Measurements from ENCODE around the gene CLSTN1. TPM values are rescaled to one million over a fixed set of nuclear protein-coding genes. Genes with fewer than 3 reads are reported as not detected.

CLSTN1 gene
- polyA plus RNA-seq, 1 of the 3 experiments (the other 2 are of a cell fraction), result 59.6 TPM

- Histone ChIP-seq H3K4me2 (no peak overlapping the region), H3K27ac (ENCODE audit: low read depth in 2 of 2, low read length in 1 of 2) (no peak overlapping the region), H3K4me3 (ENCODE audit: low read depth in 2 of 2, low read length in 1 of 2) (no peak overlapping the region), H3K27me3 (ENCODE audit: insufficient read depth) (no peaks in the 10 kb centered on the region), H2AFZ (ENCODE audit: low read depth) (no peak overlapping the region), H3K9ac (no peak overlapping the region), H3K79me2 (ENCODE audit: insufficient read depth) (no peaks in the 10 kb centered on the region), H3K9me2 (no peaks in the 10 kb centered on the region), H3K9me3 (no peaks in the 10 kb centered on the region), H3K4me1 (ENCODE audit: control insufficient read depth in 1 of 2, insufficient read depth in 2 of 2, low read depth in 1 of 2, low read length in 1 of 2) (0 out of 4 replicates have a peak, but pooled peaks cover 0 to 4% of the 10 kb centered on the region in 2 experiments), H3F3A (replicated peaks; ENCODE audit: insufficient read depth) (no peaks in the 10 kb centered on the region), H4K20me1 (ENCODE audit: insufficient read depth) (no peaks in the 10 kb centered on the region), H3K36me3 (replicated peaks in 1 of 2; ENCODE audit: control insufficient read depth in 1 of 2, insufficient read depth in 2 of 2, low read length in 1 of 2) (peaks cover 7 to 9% of the 10 kb centered on the region in 2 experiments)
- no peak for DNase-seq
- POLR2A ChIA-PET, result no interaction called here
- WGBS (ENCODE audit: low lambda C conversion rate), result 100% methylated on average over 7 of the region's 13 CpGs
- no peak for TF ChIP-seq RAD21 (IDR thresholded peaks at IDR 0.05; ENCODE audit: low read length)
- TF ChIP-seq MAX (IDR thresholded peaks at IDR 0.05; ENCODE audit: low read depth), result no peak
- no peak for TF ChIP-seq MXI1 (IDR thresholded peaks at IDR 0.05; ENCODE audit: low read depth, low read length)
- TF ChIP-seq, protein P1, sequence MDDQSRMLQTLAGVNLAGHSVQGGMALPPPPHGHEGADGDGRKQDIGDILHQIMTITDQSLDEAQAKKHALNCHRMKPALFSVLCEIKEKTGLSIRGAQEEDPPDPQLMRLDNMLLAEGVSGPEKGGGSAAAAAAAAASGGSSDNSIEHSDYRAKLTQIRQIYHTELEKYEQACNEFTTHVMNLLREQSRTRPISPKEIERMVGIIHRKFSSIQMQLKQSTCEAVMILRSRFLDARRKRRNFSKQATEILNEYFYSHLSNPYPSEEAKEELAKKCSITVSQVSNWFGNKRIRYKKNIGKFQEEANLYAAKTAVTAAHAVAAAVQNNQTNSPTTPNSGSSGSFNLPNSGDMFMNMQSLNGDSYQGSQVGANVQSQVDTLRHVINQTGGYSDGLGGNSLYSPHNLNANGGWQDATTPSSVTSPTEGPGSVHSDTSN (IDR thresholded peaks at IDR 0.05), result no peak
- TF ChIP-seq, protein P2, sequence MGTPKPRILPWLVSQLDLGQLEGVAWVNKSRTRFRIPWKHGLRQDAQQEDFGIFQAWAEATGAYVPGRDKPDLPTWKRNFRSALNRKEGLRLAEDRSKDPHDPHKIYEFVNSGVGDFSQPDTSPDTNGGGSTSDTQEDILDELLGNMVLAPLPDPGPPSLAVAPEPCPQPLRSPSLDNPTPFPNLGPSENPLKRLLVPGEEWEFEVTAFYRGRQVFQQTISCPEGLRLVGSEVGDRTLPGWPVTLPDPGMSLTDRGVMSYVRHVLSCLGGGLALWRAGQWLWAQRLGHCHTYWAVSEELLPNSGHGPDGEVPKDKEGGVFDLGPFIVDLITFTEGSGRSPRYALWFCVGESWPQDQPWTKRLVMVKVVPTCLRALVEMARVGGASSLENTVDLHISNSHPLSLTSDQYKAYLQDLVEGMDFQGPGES (IDR thresholded peaks at IDR 0.05; ENCODE audit: low read depth, low read length), result no peak
- no peak for TF ChIP-seq FOSL2 (IDR thresholded peaks at IDR 0.05; ENCODE audit: borderline replicate concordance, low read depth)
- TF ChIP-seq YY1 (IDR thresholded peaks at IDR 0.05; ENCODE audit: low read depth), result no peak
- no peak for TF ChIP-seq NFIC (IDR thresholded peaks at IDR 0.05; ENCODE audit: borderline replicate concordance)
- no peak for TF ChIP-seq FOXM1 (IDR thresholded peaks at IDR 0.05; ENCODE audit: low read depth)
- no peak for TF ChIP-seq SMC3 (IDR thresholded peaks at IDR 0.05; ENCODE audit: low read depth, low read length)
- no peak for TF ChIP-seq ELF1 (IDR thresholded peaks at IDR 0.05)
- no peak for TF ChIP-seq CHD2 (IDR thresholded peaks at IDR 0.05; ENCODE audit: low read length, partially characterized antibody)
- no peak for TF ChIP-seq POLR2AphosphoS5 (IDR thresholded peaks at IDR 0.05; ENCODE audit: low read depth, low read length)
- CTCF ChIA-PET, result interaction anchor here (2.5 to 11.2 kb wide), 3 partner anchors 73 to 148 kb away, joined by 13 to 175 read pairs (median 13); partner anchors contain the start of genes LZIC and NMNAT1
Measured at GRCh38 chr1:9869831-9870251, 46.1 kb upstream of the CLSTN1 start.

- Histone ChIP-seq H3K4me1 (ENCODE audit: control insufficient read depth in 1 of 2, insufficient read depth in 2 of 2, low read depth in 1 of 2, low read length in 1 of 2) (peaks cover 4% of the 10 kb centered on the region in 2 experiments; a peak in 1 of 4 replicates), H3K9ac (no peak overlapping the region), H3K36me3 (replicated peaks in 1 of 2; ENCODE audit: control insufficient read depth in 1 of 2, insufficient read depth in 2 of 2, low read length in 1 of 2) (peaks cover 10 to 11% of the 10 kb centered on the region in 2 experiments), H3K4me2 (no peak overlapping the region), H3K27ac (ENCODE audit: low read depth in 2 of 2, low read length in 1 of 2) (no peak overlapping the region), H3K4me3 (ENCODE audit: low read depth in 2 of 2, low read length in 1 of 2) (no peak overlapping the region), H3K9me2 (no peaks in the 10 kb centered on the region), H3F3A (replicated peaks; ENCODE audit: insufficient read depth) (no peaks in the 10 kb centered on the region), H4K20me1 (ENCODE audit: insufficient read depth) (no peaks in the 10 kb centered on the region), H3K27me3 (ENCODE audit: insufficient read depth) (no peaks in the 10 kb centered on the region), H3K79me2 (ENCODE audit: insufficient read depth) (no peaks in the 10 kb centered on the region), H2AFZ (ENCODE audit: low read depth) (no peak overlapping the region), H3K9me3 (no peaks in the 10 kb centered on the region)
- CTCF ChIA-PET, result interaction anchor here (0.7 to 11.2 kb wide), 27 partner anchors 9 to 284 kb away, joined by 3 to 175 read pairs (median 4); partner anchors contain the start of genes LZIC and NMNAT1
- POLR2A ChIA-PET, result no interaction called here
- WGBS (ENCODE audit: low lambda C conversion rate), result 82% methylated on average over 2 of the region's 3 CpGs
- DNase-seq, result no peak
- no peak for TF ChIP-seq SMC3 (IDR thresholded peaks at IDR 0.05; ENCODE audit: low read depth, low read length)
- TF ChIP-seq MEF2A (IDR thresholded peaks at IDR 0.05; ENCODE audit: borderline replicate concordance, low read depth), result no peak
- TF ChIP-seq, protein P2 (IDR thresholded peaks at IDR 0.05; ENCODE audit: low read depth, low read length), result no peak
- no peak for TF ChIP-seq RAD21 (IDR thresholded peaks at IDR 0.05; ENCODE audit: low read length)
- TF ChIP-seq FOXJ3 (CRISPR knock-in tag; IDR thresholded peaks at IDR 0.05), result no peak
- TF ChIP-seq MAX (IDR thresholded peaks at IDR 0.05; ENCODE audit: low read depth), result no peak
- no peak for TF ChIP-seq MXI1 (IDR thresholded peaks at IDR 0.05; ENCODE audit: low read depth, low read length)
- TF ChIP-seq JUND (IDR thresholded peaks at IDR 0.05), result no peak
- TF ChIP-seq, protein P3, sequence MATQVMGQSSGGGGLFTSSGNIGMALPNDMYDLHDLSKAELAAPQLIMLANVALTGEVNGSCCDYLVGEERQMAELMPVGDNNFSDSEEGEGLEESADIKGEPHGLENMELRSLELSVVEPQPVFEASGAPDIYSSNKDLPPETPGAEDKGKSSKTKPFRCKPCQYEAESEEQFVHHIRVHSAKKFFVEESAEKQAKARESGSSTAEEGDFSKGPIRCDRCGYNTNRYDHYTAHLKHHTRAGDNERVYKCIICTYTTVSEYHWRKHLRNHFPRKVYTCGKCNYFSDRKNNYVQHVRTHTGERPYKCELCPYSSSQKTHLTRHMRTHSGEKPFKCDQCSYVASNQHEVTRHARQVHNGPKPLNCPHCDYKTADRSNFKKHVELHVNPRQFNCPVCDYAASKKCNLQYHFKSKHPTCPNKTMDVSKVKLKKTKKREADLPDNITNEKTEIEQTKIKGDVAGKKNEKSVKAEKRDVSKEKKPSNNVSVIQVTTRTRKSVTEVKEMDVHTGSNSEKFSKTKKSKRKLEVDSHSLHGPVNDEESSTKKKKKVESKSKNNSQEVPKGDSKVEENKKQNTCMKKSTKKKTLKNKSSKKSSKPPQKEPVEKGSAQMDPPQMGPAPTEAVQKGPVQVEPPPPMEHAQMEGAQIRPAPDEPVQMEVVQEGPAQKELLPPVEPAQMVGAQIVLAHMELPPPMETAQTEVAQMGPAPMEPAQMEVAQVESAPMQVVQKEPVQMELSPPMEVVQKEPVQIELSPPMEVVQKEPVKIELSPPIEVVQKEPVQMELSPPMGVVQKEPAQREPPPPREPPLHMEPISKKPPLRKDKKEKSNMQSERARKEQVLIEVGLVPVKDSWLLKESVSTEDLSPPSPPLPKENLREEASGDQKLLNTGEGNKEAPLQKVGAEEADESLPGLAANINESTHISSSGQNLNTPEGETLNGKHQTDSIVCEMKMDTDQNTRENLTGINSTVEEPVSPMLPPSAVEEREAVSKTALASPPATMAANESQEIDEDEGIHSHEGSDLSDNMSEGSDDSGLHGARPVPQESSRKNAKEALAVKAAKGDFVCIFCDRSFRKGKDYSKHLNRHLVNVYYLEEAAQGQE (IDR thresholded peaks at IDR 0.05; ENCODE audit: low read depth, low read length), result no peak
- no peak for TF ChIP-seq TEAD4 (IDR thresholded peaks at IDR 0.05; ENCODE audit: borderline replicate concordance, insufficient read depth)
- TF ChIP-seq EZH2phosphoT487 (IDR thresholded peaks at IDR 0.05; ENCODE audit: borderline replicate concordance, low read depth), result no peak
- TF ChIP-seq NRF1 (IDR thresholded peaks at IDR 0.05; ENCODE audit: low read depth, low read length), result no peak
Measured at GRCh38 chr1:9868244-9868590, 44.5 kb upstream of the CLSTN1 start.

All from SK-N-SH (cell line).